ENCODE data around the gene UBAP2.
"Not testable (repeated sequence)": the region's sequence is repeated elsewhere in the genome, so short reads cannot be mapped to it uniquely, and the experiment has no call there.

The UBAP2 gene

GRCh38 chr9:33964086-33964768 lies 84.5 kb downstream of the UBAP2 start:
- DNase-seq (ENCODE audit: low read depth) = no peak

- DNase-seq (ENCODE audit: low read depth) = not testable (repeated sequence)
Measured at GRCh38 chr9:33962468-33962867, 86.2 kb downstream of the UBAP2 start.

DNA sequence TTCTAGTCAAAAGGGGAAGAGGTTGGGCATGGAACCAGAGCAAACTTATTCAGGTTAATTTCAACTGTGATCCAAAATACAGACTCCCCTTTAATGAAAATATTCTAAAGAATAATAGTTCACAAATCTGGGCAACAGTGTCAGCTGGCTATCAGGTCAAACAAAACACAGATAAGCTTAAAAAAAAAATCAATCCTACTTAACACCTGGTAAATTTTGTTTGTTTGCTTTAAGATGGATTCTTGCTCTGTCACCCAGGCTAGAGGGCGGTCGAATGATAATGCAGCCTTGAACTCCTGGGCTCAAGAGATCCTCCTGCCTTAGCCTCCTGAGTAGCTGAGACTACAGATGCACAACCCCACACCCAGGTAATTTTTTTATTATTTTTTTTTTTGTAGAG lies 89.0 kb downstream of the UBAP2 start:
- no peak for DNase-seq (ENCODE audit: low read depth)

- no peak for DNase-seq (ENCODE audit: low read depth)
Measured at GRCh38 chr9:33956544-33956943, 92.1 kb downstream of the UBAP2 start.

DNA sequence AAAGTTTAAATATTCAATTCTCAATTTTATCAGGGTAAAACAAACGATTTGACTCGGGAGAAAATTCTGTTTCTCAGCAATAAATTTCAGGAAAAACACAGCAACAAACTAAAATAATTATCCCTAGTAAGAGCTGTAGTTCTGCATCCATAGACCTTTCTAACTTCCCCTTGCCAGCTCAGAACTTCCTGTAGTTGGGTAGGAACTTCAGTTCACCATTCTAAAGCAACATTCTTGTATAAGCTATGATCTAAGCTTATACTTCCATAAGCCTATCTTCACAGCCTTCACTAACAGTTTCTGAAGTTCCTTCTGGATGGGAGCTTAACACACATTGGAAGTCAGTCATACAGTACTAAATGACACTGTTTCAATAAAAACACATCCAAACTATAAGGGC lies 96.6 kb downstream of the UBAP2 start:
- DNase-seq (ENCODE audit: low read depth) = no peak

DNA sequence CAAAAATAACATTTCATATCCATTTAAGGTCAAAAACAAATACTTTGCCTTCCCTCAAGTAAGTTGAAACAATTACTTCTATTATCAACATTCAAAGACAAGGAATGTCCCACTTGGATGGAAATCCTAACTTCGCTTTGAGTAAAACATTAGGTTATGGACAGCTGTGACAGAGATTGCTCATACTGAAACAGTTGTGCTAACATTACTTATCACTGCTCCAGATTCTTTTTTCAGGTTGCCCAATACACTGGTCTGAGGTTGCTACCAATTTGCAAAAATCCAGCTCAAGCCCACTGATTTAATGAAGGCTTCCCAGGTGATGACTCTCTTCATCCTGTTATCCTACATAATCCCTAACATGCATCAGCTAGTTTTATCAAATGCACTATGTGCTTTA lies 98.3 kb downstream of the UBAP2 start:
- no peak for DNase-seq (ENCODE audit: low read depth)

- no peak for DNase-seq (ENCODE audit: low read depth)
Measured at GRCh38 chr9:33946779-33947535, 101.7 kb downstream of the UBAP2 start.

GRCh38 chr9:33943389-33943788 lies 105.3 kb downstream of the UBAP2 start:
- no peak for DNase-seq (ENCODE audit: low read depth)

DNA sequence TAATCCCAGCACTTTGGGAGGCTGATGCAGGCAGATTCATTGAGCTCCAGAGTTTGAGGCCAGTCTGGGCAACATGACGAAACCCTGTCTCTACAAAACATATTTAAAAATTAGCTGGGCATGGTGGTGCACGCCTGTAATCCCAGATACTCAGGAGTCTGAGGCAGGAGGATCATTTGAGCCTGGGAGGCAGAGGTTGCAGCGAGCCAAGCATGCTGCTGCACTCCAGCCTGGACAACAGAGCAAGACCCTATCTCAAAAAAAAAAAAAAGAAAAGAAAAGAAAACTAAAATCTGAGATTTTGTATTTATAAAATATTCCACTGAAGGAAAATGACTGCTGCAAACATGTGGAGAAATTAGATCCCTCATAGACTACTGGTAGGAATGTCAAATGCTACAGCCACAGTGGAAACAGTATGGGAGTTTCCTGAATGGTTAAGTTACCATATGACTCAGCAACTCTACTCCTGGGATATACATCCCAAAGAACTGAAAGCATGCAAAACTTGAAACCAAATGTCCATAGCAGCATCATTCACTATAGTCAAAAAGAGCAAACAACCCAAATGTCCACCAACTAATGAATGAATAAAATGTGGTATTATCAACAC lies 106.1 kb downstream of the UBAP2 start:
- DNase-seq (ENCODE audit: low read depth) = no peak

DNA sequence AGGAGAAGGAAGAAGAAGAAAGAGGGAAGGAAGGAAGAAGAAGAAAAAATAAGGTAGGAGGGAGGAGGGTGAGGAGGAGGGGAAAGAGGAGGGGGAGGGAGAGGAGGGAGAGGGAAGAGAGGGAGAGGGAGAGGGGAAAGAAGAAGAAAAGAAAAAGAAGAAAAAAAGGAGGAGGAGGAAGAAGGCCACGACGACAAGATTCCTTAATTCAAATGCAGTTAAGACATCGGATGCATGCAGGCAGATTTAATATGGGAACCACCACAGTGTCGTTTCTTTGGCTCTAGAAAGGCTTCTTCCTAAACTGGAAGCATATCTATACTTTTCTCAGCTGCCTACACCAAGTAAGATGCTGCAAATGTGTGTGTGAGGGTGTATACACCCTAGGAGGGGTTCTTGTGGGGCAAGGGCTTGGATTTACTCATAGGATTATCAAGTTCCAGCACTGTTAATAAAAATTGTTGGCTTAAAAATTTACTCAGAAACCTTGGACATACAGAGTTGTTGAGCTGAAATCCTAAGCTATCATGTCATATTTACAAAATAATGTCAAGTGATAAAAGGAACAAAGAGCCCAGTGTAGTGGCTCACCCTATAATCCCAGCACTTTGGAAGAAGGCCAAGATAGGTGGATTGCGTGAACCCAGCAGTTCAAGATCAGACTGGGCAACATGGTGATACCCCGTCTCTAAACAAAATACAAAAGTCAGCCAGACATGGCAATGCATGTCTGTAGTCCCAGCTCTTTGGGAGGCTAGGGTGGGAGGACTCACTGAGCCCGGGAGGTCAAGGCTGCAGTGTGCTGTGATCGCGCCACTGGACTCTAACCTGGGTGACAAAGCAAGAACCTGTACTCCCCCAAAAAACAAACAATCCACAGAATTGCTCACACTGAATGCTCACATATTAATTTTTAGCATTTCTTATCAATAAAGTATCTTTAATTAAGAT lies 108.5 kb downstream of the UBAP2 start:
- no peak for DNase-seq (ENCODE audit: low read depth)

DNA sequence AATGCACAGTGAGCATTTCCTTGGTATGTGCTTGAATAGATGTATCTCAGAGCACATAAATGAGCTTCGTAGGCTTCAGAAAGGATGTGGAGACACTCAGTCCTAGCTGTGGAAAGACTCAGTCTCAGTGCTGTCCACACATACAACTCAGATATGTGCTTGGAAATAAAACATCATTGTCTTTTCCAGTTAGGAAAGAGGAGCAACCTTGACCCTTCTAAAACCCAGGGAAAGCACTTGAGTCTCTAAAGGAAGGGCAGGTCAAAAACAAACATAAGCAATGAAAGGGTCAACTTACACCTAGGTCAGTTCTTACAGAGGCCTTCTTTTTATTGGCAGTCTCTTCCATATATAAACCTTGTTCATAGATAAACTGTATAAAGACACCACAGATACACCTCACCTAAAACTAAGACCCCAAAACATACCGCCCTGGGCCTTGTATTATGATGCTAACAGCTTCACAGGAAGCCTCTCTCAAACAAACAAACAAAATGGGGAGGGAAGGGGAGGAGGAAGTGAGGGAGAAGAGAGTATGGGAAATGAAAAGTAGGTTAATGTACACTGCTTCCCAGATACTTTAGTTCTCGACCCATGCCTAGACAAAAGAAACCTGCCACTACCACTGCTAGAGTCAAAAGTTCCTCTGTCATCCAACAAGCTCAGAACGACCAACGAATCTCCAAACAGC lies 114.4 kb downstream of the UBAP2 start:
- no peak for DNase-seq (ENCODE audit: low read depth)

DNA sequence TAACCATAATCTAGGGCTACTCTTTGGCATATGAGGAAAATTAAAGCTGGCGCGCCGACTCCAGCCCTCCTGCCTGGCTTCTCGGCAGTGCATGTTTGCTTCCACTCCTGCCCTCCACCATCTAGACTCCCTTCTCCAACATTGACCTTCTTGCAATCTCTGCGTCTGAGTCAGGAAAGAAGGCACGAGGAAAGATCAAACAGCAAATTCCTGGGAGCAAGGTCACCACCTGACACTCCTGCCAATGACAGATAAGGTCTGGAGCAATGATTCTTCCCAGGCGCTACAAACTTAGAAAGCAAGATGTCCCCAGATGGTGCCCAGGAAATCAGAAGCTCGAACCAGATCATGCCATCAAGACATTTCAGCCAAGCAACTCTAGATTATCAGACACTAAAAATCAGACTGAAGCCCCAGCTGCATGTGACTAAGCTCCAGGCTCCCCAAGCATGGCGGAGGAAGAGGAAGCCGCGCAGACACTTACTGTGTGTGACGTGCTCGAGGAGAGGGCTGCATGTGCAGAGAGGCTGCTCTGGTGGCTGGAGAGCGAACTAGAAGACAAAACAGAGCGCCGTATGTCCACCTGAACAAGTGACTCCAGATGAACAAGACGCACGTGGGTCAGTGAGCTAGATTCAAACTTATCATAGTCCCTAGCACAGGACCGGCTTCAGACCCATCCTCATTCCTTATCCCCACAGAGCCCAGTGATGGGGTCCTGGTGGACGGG lies 116.4 kb downstream of the UBAP2 start:
- DNase-seq (ENCODE audit: low read depth) = no peak

DNA sequence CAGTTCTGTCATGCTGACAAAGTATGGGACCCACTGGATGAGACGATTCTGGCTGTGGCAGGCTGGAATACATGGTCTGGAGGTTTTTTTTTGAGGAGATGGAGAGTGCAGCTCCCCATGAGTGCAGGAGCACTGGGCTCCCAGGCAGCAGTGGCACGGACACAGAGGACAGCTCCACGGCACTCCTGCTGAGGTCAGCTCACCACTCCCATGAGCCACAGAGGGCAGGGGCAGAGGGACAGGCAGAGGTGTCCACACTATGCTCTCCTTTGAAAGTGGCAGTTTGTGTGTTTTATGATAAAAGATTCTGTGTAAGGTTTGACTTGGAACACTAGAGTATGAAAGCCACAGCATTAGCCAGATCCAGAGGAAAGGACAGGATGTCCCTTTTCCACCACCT lies 117.4 kb downstream of the UBAP2 start:
- no peak for DNase-seq (ENCODE audit: low read depth)

GRCh38 chr9:33927694-33928093 lies 121.0 kb downstream of the UBAP2 start:
- no peak for DNase-seq (ENCODE audit: low read depth)

- no peak for DNase-seq (ENCODE audit: low read depth)
Measured at GRCh38 chr9:33926746-33927485, 121.8 kb downstream of the UBAP2 start.

DNA sequence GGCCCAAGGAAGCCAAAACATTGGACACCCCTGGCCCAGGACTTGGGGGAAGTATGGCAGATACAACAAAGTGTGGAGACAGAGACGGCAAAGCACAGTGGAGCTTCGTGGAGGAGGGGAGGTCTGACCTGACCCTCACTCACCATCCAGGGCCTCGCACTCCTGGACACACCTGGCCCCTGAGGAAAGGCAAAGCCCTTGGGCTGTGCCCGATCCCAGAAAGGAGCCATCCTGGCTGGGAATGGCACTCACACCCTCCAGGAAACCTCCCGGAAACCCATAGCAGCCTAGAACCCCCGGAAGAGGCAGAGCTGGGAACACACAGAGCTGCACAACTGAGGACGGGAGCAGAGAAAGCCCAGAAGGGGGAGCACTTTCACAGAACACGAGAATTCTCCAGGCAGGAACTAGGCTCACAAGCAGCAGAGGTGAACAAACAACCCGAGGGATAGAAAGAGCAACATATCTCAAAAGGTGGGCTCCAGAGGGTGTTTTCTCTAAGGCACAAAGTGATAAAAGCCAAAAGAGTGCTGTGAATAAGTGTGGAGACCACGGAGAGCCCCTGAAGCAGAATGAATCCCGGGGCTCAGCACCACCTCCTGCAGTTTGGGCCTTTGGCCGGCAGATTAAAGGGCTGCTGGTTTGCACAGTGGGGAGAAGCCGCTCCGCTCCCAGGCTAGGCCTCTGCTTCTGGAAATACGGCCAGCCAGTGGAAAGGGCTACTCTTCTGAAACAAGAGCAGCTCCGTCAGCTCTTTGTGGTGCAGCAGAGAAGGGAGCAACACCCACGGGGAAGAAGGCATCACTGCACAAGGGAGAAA lies 123.5 kb downstream of the UBAP2 start:
- DNase-seq (ENCODE audit: low read depth) = no peak

- no peak for DNase-seq (ENCODE audit: low read depth)
Measured at GRCh38 chr9:33923998-33924701, 124.5 kb downstream of the UBAP2 start.

DNA sequence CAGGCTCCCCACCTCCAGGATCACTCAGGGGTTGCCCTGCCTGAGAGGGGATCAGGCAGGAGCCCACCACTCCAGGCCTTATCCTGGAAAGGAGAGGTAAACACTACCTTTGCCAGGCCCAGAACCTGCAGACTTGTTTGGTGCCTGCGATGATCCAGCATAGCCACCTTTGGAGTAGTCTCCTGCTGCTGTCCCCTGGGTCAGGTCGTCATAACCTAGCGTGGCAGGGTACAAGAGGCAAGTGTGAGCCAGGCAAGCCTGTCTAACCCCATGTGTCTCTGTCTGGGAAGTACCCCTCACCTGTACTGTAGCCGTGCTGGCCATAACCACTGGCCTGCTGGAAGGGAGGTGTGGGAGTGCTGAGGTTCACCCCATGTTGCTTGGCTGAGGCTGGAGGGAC lies 125.6 kb downstream of the UBAP2 start:
- DNase-seq (ENCODE audit: low read depth) = no peak

Data from stimulated activated CD8-positive, alpha-beta memory T cell treated with anti-CD3 and anti-CD28 coated beads, Interleukin-4, amount 100 ng/mL, for 24 hours (primary cell).